SIG-M5 (cell line): ENCODE data around the gene ARID5B.

Source experiments
- DNase-seq: peaks from one replicate; lab custom pipeline; 2025; lab: John Stamatoyannopoulos, UW

ARID5B gene

GRCh38 chr10:62075912-62076311, 174.4 kb downstream of the ARID5B start:
- no peak for DNase-seq

- DNase-seq = no peak
Measured at GRCh38 chr10:62076891-62077290, 175.4 kb downstream of the ARID5B start.

DNA sequence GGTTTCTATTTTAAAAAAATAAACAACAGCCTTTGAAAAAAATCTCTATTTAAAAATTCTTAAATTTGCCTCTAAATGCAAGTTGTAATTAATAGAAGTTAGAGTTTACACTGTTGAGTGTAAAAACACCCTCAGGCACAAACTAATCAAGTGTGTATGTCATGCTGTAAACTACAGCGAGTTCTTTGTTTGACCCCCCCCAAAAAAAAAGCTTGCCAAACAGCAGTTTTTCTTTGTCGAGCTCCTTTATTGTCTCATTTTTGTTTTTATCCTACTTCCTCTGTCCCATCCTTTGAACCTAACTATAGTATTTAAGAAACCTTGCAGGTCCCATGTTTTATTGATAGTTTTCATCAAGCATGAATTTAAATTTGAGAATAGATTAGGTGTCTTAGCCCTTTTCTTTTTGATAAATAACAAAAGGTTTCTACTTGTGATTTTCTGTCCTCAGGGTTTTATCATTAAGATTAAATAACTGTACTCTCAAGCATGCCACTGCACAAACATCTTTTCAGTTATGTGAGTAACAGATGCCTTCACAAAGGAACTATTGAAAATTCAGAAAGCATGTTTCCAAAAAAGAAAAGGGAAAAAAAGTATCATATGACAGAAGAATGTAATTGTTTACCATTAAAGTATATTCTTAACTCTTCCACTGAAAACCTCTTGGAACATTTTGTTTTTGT, 176.0 kb downstream of the ARID5B start:
- DNase-seq = no peak

DNA sequence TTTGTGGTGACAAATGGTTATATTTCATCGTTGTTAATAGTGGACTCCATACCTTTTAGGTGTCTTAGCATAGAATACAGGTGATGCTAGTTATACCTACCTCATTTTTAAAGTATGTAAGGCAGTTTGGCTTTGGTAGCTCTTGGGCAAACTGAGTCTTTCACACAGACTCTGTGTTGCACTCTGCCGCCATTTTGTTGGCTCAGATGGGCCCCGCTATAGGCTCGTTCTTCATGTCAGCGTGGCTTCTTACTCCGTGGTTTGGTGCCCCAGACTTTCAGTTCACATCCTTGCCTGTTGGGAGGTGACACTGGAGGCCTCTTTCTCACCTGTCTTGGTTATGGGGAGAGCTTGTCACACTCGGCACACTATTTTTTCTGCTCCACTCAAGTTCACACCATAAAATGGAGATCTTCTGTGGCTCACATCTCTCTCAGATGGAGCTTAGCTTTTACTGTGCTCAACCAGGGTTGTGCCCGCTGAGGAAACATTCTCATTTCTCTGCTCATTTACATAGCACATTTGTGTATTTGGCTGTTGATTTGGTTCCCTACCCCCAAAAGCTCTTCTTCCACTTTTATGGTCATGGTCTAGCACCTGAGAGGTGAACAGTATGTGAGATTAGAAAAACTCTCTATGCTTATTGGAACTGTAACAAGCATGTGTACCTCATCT, 178.5 kb downstream of the ARID5B start:
- DNase-seq = no peak

DNA sequence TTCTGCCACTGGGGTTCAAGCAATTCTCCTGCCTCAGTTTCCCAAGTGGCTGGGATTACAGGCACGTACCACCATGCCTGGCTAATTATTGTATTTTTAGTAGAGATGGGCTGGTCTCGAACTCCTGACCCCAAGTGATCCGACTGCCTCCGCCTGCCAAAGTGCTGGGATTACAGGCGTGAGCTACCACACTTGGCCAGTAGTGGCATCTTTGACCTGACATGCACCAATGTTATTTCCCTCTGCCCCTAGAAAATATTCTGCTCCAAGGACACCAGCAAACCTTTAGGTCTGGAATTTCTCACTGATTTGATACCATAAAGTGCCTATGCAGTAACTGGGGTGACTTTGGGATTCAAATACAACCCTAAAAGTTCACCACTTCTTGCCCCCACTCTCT, 179.4 kb downstream of the ARID5B start:
- DNase-seq = no peak

DNA sequence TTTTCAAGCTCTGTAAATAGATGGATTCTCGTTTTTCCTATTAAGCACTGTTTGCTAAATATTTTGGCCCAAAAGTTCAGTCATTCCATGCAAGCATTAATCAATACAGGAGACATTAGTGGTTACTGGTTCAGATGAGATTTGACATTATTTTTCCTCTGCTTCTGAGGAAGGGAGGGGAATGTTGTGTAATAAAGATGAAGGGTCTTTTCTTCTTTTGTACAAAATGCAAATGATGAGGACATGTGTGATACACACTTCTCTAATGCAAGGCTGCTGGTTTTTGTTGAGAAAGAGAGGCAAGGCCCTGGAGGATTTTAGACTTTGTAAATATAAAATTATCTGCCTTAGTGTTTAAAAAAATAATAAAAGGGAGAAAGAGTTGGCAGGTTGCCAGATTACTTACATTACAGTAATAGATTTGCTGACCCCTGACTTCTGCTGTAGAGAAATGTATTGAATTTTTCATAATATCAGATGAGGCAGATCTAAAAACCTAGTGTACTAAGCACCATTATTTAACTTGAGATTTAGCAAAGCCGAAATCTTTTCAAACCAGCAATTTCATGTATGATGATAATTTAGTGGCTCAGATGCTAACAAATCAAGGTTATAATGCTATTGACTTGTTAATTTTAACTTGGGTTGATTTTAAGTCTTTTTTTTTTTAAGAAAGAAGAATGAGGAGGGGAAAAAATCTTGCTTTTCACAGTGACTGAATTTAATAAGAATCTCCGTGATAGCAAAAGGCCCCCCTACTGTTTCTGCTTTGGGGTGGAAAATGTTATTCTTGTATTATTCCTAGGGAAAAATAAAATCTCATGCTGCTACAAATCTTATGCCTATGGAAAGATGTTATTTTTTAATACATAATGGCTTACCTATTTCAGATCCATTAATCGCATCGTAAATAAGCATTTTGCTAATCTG, 180.1 kb downstream of the ARID5B start:
- DNase-seq = no peak

DNA sequence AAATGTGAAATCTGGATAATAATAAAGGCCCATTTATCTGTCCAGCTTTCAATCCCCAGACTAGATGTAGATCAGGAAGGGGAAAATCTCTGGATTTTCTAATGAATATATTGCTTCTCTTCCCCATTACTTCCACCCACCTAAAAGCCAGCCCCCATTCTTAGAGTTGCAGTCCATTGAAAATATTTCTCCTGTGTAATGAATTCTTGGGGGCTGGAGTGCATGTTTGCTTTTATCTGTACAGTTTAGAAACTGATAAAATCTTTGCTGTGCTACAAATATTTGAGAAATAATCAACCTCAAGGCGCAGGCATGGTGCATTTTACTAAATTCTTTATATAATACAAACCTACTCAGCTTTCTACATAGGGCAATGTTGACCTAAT, 180.8 kb downstream of the ARID5B start:
- no peak for DNase-seq

DNA sequence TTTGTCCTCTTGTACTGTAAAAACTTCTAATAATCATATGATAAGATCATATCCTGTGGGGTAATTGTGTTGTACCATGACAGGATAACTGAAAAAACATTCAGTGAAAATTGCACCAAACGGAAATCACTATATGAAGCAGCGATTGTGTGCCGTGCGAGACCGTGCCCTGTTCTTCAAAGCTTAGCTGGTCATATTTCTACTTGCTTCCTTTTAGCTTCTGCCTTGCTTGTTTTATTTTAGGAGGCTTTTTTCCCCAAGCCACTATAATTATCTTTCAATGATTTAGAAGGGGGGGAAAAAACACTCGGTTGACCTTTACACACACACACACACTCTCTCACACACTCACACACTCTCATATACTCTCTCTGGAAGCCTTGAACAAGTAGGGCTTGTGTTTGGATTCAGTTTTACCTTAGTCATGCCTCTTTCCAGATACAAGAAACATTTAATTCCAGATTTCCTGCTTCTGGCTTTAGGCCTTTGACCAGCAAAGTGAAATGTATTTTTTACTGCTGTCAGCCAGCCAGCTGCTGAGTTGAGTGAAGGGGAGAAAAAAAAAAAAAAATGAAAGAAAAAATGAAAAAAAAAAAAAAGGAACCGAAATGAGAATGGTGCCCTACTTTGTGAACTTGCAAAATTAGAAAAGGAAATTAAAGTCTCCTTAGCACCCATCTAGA, 181.4 kb downstream of the ARID5B start:
- DNase-seq = no peak

GRCh38 chr10:62083412-62084267, 182.1 kb downstream of the ARID5B start:
- DNase-seq = no peak

GRCh38 chr10:62084451-62084850, 183.0 kb downstream of the ARID5B start:
- no peak for DNase-seq

DNA sequence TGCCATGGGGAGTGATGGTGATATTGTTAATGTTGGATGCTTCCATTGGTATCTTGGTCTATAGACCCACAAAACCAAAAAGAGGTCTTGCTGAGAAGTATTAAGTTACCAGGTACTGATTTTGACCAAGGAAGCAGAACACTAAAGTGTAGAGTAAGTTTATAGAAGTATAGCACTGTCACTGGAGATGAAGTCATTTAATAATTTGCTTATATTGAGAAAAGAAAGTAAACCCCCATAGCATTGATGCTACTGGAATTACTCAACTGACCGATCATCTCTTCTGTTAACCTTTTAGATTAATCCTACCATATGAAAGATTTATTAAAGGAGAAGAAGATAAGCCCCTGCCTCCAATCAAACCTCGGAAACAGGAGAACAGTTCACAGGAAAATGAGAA, 183.9 kb downstream of the ARID5B start:
- no peak for DNase-seq

DNA sequence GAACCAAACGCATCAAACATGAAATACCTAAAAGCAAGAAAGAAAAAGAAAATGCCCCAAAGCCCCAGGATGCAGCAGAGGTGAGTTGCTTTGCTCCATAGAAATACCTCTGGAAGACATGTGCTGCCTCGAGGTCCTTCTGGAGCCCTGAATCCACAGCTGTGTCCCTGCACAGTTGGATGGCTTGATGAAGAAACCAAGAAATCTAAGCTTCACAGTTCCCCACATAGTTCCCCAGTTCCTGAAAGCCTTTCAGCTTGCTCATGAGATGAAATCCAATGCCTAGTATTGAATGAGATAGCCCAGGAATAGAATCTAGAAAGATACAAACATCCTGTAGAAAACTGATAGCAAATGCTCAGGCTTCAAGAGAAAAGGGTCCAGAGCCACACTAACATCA, 184.3 kb downstream of the ARID5B start:
- no peak for DNase-seq

DNA sequence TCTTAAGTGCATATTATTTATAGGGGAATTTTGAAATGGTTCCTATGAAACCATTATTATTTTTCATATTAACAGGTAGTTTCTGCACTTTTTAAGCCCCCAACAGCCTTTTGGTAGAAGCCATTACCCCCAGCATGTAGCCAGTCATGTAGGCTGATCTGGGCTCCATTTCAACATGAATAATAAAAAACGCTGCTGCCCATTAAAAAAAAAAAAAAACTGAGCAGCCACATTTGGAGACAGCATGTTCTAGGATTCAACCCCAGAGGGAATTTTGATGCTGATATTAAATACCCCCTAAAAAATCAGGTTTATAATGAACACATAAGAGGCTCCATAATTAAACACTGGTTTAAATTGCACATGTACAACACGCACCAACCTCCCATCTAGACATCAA, 185.8 kb downstream of the ARID5B start:
- DNase-seq = no peak

DNA sequence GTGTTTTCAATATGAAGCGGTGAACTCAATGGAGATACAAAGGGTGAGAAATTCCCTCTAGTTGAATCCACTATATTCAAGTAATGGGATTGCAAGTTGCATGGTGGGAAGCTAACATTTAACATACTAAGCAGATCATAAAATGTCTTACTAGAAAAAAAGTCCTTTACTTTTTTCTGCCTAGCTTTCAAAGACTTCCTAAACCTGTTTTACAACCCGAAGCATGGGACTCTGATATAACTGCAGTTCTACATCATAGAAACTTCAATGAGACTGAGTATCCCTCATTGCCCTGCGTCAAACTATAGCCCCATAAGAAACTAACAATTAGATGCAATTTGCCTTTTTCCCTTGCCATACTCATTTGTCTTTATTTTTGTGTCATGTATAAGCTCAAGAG, 187.3 kb downstream of the ARID5B start:
- DNase-seq = no peak

GRCh38 chr10:62092301-62093030, 191.0 kb downstream of the ARID5B start:
- no peak for DNase-seq

- DNase-seq = no peak
Measured at GRCh38 chr10:62093863-62094291, 192.4 kb downstream of the ARID5B start.

DNA sequence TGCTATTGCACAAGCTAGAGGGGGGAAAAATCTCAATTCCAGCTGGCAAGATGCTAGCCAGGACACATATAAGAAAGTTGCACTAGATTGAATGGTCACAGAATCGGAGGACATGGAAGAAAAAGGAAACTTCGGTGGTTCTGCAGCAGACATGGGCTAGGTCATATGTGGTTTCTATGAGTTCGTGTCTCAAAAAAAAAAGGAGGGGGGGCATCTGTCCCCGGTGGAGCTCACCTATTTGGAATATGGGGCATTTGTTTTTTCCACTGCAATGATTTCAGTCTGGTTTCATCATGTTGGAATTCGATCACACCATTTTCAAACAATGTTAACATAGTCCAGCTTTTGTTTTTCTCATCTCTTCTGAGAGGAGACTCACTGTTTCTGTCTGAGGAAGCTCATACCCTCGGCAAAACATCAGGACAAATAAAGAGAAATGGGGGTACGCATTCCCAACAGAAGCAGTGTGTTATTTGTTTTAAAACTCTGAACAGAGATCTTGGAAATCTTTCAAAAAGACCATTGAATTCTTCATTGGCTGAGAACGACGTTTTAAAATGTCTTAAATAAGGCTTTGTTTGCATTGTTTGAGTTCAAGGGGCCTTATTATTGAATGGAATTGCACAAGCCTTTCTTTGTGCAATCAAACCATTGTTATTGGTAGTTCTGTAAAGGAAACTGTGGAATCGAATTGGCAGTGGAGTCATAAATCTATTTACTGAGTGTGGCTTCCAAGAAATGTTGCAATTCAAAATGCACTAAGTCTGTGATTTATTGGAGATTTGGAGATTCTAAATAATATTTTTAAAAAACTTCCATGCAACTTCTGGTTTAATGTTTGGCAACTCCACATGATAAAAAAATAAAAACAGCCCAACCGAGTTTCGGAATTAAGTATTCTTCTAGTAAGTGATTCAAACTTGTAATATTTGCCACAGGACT, 194.0 kb downstream of the ARID5B start:
- DNase-seq = no peak

GRCh38 chr10:62096256-62096933, 194.9 kb downstream of the ARID5B start:
- no peak for DNase-seq
